ENCODE data around the gene TBC1D22A.

The TBC1D22A gene

DNA sequence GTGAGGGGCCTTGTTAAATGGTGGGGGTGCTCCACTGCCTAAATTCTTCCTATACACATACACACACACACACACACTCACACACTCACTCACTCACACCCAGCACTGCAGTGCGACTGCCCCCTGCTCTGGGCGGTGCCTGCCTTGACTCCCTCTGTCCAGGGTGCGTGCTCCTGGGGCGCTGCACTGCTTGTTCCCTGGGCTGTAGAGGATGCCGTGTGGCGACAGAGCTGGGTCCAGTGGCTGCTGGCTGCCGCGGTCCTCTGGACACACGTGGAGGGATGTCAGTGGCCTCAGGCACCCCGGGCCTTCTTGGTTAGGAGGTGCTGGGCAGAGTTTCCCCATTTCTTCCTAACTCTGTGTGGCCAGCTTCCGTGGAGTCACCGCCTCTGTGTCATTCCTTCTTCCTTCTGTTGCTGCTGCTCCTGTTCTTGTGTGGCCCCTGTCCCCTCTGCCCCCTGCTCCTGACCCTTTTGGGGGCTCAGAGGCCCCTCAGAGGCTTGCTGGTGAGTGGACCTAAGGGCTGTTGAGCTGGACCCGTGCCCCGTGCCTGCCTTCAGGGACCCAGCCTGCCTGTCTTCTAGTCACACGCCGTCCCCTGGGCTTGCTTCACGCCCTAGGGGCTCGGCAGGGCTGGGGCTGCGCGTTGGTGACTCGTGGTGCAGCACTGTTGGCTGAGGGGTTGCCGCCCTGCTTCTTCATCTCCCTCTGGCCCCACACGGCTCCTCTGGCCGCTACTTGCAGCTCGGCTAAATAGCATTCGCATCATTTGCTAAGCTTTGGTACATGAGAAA, 147.0 kb downstream of the TBC1D22A start:
- no peak for DNase-seq (ENCODE audit: low spot score)

DNA sequence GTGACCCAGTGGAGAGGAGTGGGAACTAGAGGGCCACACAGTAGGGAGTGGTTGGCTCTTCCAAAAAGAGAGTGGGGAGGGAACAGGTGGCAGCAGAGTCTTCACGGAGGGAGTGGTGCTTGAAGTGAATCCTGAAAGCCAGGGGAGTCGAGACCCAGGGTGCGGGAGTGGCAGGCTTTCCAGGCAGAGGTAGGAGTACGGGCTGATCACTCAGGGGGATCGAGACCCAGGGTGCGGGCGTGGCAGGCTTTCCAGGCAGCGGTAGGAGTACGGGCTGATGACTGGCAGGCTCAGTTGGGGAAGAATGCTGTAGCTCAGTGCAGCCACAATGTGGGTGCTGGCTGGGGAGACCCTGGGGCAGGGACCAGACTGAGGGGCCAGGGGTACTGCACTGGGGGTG, 148.2 kb downstream of the TBC1D22A start:
- no peak for DNase-seq (ENCODE audit: low spot score)

DNA sequence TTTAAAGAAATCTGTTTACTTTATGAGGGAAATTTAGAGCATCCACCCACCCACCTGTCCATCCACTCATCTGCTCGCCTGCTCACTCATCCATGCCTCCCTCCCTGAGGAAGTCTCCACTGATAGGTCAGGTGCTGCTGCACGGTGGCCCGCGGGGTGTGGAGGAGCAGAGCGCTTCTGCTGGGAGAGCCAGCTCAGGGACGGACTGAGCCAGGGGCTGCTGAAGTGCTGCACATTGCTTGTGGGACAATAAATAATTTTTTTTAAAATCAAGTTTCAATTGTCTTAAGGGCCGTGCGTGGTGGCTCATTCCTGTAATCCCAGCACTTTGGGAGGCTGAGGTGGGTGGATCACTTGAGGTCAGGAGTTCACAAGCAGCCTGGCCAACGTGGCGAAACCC, 148.9 kb downstream of the TBC1D22A start:
- no peak for DNase-seq (ENCODE audit: low spot score)

DNA sequence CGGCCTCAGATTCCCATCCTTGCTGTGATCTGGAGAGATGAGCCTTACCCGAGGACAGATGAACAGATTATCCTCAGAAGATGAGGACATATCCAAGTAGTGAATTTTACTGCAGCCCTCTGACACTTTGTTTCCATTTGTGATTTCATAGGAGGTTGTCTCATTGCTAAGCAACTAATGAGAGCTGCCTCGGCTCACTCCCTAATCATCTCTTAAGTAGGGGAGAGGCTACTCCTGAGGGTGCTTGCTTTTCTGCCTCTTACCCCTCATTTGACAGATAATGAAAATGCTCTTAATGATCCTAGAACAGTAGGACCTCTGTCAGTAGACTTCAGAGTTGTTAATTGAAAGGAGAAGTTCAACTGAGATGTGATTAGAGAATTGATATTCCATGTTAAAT, 150.9 kb downstream of the TBC1D22A start:
- DNase-seq (ENCODE audit: low spot score) = no peak

DNA sequence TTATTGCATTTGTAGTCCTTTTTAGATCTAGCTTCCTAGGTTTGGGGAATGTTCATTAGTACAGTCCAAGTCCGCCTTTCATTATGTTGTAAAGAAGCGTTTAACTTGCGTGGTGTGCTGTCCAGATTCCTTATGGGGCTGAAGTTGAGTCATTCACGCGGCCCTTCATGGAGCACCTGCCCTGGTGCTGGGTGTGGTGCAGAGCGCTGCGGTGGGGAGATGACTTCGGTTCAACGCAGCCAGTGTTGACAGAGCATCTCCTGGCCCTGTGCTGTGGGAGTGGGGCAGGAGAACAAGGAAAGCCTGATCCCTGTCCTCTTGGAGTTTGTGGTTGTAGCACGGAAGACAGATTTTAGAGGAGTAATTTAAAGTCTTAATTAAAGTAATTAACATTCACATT, 152.0 kb downstream of the TBC1D22A start:
- no peak for DNase-seq (ENCODE audit: low spot score)

DNA sequence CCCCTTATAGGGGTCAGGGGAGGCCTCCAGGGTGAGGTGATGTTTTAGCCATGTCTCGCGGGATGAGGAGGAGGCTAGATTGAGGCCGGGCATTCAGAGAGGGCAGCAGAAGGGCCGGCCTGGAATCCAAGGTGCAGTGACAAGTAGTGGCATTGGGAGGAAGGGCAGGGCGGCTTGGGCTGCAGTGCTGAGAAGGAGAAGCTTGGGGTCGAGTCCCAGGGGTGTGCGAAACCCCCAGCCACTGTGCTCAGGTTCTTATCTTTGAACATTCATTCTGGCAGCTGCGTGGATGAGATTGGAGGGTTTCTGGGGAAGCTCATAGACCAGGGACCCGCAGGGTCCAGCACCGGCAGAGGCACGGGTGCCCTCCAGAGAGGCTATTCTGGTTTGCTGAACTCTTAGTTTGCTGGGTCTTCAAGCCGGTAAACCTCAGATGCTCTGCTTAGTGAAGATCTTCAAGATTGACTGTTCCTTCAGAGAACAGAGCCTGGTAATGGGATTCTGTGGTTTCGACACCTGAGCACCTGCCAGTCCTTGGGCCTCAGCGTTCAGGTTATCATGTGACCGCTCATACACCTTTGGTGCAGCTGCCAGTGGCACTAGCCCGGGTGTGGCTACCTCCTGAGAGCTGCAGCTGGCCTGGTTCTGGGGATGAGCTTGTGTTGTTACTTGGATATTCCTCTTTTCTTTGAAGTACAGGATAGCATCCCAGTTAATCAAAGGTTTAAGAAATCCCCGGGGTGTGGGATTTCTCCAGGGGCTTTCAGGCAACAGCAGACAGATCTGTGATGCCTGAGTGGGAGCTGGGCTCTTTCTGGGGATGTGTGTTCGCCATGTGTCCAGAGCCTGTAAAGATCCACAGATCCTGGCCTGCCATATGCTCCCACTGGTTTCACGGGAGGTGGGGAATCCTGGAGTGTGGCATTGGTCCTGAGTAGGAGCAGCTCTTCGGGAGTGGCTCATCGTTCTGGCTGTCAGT, 152.8 kb downstream of the TBC1D22A start:
- DNase-seq (ENCODE audit: low spot score) = no peak

DNA sequence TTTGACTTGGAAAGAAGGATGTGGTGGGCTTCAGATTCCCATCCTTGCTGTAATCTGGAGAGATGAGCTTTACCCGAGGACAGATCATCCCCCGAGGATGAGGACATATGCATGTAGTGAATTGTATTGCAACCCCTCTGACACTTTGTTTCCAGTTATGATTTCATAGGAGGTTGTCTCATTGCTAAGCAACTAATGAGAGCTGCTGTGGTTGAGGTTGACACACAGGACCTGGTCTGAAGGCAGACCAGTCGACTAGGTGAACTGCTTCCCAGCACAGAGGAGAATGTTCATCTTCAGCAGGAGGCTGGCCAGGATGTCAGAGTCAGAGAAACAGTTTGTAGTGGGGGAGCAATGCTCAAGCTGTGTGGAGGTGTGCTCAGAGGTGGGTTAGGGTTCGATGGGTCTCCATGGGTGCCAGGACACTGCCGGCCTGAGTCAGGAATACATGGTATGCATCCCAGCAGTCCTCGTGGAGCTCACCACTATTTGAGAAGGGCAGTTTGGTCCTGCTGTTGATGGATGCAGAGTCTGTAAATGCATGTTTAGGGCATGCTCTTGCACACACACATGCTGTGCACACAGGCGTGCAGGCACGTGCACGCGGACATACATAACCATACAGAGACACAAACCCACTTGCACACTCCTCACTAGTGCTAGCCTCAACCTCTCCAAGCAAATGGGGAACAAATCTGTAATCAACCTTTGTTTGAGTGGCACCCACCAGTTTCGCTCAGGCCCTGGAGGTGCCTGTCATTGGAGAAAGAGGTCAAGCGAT, 153.7 kb downstream of the TBC1D22A start:
- no peak for DNase-seq (ENCODE audit: low spot score)

DNA sequence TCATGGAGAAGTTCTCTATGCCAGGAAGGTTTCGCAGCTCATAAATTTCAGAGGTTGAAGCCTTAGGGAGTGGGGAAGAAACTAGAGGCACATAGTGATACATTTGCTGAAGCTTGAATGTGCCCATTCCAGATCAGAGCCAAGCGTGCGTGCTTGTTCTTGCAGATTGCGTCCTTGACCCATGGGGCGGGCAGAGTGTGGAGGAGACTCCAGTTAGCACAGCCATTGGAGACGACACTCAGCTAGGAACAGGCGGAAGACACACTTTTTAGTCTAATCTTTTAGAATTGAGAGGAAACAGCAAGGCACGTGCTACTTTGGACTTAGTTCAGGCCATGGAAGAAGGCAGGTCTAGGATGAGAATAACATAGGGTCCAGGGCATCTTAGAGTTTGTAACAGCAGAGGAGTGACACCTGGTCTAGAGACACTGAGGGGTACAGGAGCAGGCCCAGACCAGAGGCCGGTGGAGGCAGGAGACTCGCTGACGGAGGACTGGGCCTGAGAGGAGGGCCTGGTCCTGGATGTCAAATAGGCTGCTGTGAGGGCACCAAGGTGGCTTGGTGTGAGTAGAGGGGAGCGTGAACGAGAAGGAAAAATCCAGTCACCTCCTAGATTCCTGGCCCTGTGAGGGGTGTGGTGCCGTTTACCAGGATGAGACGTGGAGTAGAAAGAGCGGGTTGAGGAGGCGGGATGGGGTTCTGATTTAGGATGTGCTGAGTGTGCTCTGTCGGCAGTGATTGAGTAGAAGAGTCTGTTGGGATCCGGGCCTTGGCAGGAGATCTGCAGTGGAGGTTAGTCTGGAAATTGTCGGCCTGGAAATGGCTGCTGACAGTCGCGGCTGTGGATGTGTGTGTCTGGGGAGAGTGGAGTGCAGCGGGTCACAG, 154.7 kb downstream of the TBC1D22A start:
- DNase-seq (ENCODE audit: low spot score) = no peak

DNA sequence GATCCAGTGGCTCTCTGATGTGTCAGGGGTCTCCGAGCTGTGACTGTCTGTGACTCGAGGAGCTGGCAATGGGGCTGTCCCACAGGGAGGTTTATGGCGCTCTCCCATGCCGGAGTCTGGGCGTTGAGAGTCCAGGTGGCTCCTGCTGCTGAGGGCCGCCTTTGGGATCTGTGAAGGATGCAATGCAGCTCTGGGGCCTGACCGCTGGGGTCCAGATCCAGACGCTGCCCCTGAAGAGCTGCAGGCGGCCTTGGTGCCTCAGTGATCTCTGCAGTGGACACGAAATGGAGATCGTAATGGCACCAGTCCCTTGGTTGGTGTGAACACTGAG, 155.3 kb downstream of the TBC1D22A start:
- DNase-seq (ENCODE audit: low spot score) = no peak

DNA sequence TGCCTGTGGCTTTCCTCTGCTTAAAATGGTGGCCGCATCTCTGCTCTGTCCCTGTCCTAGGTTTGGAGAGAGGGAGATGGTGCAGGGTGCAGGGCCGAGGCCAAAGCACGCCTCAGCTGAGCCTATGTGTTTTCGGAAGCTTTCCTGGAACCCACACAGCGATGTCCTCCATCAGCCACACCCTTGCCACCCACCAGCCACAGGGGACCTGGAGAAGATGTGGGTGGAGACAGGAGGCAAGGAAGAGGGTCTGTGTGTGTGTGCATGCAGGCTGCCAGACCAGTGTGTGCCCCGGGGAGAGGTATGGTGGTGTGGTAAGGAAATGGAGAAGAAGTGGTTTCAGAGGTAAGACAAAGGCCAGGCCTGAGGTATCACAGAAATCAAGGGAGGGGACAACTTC, 155.7 kb downstream of the TBC1D22A start:
- no peak for DNase-seq (ENCODE audit: low spot score)

DNA sequence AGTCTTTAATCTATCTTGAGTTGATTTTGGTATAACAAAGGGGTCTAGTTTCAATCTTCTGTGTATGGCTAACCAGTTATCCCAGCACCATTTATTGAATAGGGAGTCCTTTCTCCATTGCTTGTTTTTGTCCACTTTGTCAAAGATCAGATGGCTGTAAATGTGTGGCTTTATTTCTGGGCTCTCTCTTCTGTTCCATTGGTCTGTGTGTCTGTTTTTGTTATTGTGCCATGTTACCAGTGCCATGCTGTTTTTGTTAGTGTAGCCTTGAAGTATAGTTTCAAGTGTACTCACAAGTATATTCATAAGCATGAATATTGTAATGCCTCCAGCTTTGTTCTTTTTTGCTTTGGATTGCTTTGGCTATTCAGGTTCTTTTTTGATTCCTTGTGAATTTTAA, 159.6 kb downstream of the TBC1D22A start:
- no peak for DNase-seq (ENCODE audit: low spot score)

DNA sequence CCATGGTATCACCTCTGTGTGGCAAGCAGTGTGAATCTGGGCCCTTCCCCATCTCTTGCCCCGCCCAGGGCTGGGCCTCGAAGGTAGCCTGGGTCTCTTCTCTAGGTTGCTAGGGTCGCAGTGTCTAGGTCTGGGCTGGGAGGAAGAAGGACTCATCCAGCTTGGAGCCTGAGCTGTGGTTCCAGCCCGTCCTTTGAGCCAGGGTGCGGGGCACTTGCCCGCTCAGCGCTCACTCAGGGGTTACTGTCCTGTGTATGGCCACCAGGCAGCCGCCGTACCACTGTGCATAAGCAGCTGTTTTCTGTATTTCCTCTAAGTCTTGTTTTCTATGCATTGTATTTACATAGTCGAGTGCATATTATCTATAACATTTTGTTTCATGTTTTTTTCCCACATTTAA, 160.9 kb downstream of the TBC1D22A start:
- DNase-seq (ENCODE audit: low spot score) = no peak

DNA sequence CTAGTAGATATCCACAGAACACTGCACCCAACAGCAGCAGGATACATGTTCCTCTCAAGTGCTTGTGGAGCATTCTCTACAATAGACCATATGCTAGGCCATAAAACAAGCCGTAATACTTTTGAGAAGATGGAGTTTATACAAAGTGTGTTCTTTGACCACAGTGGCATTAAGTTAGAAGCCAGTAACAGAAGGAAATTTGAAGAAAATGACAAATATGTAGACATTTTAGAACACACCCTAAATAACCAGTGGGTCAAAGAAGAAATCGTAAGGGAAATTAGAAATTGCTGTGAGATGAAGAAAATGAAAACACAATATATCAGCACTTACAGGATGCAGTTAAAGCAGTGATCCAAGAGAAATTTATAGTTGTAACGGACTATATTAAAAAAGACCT, 163.4 kb downstream of the TBC1D22A start:
- no peak for DNase-seq (ENCODE audit: low spot score)

DNA sequence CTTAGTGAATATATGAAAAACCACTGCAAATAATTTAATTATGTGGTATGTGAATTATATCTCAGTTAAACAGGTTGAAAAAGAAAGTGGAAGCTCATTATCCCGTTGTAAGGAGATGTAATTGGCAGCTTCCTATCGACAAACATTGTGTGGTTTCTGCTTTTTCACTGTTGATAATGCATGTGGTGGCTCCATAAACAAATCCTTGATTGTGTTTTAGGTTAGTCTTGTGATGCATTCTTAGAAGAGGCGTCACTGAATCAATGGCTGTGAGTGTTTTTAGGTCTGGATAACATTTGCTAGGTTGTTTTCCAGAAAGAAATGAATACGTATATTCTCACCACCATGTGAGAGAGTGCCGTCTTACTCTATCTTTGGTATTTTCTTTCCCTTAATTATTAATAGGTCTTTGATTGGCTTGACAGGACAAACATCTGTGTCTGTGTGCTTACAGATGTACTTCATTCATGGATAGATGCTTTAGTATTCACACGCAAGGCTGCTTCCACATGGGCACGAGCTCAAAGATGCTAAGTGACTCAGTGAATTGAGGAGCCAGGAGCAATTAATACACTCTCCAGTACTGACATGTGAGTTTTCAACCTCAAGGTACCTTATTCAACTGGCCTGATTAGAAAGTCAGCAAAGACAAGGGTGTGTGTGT, 166.7 kb downstream of the TBC1D22A start:
- DNase-seq (ENCODE audit: low spot score) = no peak

DNA sequence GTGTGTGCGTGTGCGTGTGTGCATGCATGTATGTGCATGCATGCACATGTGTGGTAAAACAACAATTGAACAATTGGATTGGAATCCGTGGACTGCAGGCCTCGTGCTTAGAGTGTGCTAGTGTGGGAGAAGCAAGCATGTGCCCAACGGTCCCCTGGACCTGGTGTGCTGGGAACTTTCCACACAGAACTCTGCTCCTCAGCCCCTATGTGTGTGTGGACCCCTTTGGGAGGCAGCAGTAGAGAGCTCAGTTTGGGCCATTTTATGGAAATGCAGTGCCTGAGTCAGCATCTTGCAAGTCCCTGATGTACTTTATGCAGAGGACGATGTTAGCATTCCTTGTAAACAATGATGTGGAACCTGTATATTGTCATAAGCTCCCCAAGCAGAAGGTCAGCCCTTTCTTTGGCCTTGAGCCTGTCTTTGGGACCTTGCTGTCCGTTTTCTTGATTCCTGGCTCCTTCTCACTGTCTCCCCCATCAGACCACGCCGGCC, 167.3 kb downstream of the TBC1D22A start:
- DNase-seq (ENCODE audit: low spot score) = no peak

DNA sequence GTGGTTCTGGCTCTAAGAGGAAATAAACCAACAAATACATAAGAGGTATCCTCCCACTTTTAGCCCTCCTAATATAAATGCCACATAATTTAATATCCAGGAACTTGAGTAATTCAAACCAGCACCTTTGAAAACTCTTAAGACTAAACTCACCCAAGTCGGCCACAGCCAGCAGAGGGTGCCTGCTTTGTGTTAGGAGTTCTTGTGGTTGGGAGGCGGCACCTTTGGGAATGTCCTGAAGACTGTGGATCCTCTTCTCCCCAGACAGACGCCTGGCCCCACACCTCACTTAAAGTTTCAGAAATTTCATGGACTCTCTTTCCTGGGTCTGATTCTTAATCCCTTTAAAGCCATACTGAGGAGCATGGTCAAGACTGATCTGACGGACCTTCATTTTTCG, 169.0 kb downstream of the TBC1D22A start:
- no peak for DNase-seq (ENCODE audit: low spot score)

DNA sequence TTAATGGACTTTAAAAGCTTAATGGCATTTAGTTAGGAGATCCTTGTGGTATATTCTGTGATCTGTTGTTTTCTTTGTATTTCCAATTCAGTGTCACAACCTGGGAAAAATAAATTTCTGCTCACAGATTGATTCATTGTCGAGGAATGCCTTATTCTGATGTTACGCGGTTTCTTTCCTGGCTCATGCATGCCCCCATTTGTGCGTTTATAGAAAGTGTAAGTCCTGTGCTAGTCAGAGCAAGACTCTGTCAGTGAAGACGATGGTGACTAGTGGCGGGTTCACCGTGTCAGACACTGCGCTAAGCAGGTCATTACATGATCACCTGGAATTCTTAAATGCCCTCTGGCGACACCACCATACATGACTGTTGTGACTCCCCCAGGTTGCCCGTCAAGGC, 169.4 kb downstream of the TBC1D22A start:
- DNase-seq (ENCODE audit: low spot score) = no peak

DNA sequence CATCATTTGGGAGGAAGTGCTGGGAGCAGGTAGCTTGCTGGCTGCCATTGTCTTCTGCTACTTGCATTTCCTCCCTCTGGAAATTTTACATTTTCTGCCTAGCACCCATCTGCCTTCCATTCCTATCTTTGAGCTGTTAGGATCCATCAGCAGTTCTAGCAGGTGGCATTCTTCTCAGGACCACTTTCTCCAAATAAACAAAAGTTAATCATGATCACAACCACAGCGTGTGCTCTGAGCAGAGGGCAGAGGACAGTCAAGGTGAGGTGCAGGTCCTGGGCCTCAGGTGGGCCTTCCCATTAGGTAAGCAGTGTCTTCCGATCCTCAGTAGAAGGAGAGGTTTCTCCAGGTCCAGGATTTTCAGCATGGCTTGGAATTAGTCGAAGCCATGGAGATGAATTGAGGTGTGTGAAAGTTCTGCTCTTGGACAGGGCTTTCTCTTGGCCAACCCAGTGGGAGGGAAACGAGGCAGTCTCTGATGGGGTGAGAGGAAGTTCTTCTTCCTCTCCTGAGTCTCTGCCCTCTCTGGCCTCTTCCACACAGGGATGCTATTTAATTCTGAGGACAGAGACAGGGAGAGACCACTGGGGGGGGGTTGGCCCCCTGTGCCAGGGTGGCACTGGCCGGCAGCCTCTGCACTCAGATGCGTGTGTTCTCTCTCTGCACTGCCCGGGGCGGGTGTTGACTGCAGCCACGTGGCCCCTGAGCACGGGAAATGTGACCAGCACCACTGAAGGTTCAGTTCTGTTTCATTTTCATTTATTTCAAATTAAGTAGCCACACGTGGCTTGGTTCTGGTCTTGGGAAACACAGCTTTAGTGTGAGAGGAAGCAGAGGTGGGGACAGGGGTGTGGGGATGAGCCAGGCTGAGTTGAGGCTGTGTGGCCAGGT, 170.8 kb downstream of the TBC1D22A start:
- no peak for DNase-seq (ENCODE audit: low spot score)

DNA sequence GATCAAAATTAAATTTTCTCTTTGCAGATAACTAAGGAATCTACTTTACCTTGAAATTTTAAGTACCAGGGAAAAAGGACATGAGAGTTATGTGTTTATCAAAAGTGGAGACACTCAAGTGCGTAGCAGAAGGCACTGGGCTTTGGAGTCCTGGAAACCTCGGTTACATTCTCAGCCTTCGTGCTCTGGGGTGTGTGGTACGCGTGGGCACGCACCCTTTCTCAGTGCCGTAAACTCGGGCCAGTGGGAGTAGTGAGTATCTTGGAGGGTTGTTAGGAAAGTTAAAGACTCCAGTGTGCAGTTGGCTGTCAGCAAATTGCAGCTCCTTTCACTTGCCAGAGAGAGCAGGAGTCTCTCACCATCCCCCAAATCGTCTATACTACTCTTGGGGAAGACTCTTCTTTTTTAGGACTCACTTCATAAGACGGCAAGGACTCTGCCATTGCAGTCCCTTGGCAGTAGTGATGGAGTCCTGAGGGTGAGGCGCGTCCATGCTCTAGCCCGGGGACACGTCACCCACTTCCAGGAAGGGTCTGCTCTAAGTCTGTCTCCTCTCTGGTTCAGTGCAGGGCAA, 171.8 kb downstream of the TBC1D22A start:
- DNase-seq (ENCODE audit: low spot score) = no peak

Data from hepatic stellate cell (primary cell).